GM19372 (cell line): ENCODE measurements around the gene STAG1.
"Not testable (repeated sequence)": the region's sequence is repeated elsewhere in the genome, so short reads cannot be mapped to it uniquely, and the experiment has no call there.

Source experiments
- ATAC-seq: cut with Tn5 transposase; IDR thresholded peaks from one replicate; pipeline ENCODE4 v1.9.1; 2021; ENCODE audit warnings: mild to moderate bottlenecking, low read depth, moderate library complexity; ENCODE audit not compliant: unreplicated experiment

STAG1 gene

DNA sequence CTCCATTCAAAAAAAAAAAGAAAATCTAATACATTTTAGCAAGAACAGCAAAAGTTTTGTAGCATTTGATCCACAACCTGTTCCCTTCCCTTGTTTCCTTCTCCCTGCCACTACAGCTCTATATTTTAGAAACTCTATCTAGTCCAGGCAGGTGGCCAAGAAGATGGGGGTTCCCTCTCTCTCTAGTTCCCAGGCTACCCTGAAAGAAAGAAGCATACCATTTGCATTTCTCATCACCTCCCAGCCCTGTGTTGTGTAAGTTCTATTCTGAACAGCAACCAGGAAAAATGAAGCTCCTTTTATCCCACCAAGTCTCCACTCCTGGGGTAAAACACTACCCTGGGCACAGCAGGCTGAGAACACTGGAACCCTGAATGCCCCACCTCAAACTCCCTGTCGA lies 402.0 kb downstream of the STAG1 start:
- ATAC-seq, result no peak

DNA sequence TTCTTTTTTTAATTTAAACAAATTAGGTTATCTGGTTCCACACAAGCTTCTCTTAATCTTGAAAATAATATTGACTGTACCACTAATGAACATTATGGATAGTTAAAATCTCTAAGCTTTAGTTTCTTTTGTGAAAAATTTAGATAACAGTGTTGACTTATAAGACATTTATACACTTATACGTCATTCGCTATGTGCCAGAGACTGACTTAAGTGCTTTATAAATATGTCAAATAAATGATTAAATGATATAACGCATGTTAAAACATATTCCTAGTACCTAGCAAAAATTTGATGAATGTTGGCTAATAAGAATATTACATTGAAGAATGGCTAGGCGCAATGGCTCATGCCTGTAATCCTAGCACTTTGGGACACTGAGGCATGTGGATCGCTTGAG lies 405.7 kb downstream of the STAG1 start:
- no peak for ATAC-seq

DNA sequence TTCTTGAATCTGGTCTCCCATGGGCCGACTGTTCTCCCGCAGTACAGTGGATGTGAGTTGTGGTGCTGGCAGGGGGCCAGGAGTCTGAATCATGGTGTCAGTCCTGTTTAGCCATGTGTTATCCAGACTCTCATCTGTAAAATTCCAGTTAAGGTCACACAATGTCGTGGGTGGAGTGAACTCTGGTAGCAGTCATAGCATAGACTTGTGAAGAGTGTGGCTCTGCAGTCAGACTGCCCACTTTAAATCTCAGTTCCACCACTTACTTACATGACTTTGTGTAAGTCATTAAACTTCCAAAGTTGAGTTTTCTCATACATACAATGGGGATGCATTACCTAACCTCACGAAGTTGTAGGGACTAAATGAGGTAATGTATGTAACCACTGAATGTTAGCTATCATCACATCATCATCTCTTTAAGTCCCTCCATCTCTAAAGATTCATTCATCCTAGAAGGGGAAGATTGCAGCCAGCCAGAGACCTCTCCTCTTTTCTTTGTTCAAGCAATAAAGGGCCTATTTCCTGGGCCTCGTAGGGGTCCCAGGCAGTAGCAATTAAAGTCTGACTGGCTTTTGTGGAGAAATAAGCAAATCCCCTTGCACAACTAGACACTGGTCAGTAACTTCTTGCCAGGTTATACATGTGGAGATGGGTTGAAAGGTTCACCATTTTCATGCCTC lies 408.2 kb downstream of the STAG1 start:
- ATAC-seq, result no peak

DNA sequence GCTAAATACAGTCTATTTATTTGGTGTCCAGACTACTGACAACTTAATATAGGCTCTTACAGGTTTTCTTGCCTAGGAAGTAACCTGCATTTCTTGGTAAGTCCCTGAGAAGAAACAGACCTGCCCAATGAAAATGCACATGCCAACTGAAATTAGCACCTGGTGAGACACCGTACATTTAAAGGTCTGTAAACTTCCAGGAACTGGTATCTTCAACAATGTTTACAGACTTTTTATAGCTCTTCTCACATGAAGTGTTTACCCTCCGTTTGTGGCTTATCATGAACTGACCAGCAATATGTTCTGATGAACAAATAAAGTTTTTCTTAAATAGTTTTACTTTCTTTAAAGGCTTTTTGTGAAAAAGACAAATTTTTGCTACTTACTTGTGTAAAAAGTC lies 408.7 kb downstream of the STAG1 start:
- ATAC-seq, result no peak

DNA sequence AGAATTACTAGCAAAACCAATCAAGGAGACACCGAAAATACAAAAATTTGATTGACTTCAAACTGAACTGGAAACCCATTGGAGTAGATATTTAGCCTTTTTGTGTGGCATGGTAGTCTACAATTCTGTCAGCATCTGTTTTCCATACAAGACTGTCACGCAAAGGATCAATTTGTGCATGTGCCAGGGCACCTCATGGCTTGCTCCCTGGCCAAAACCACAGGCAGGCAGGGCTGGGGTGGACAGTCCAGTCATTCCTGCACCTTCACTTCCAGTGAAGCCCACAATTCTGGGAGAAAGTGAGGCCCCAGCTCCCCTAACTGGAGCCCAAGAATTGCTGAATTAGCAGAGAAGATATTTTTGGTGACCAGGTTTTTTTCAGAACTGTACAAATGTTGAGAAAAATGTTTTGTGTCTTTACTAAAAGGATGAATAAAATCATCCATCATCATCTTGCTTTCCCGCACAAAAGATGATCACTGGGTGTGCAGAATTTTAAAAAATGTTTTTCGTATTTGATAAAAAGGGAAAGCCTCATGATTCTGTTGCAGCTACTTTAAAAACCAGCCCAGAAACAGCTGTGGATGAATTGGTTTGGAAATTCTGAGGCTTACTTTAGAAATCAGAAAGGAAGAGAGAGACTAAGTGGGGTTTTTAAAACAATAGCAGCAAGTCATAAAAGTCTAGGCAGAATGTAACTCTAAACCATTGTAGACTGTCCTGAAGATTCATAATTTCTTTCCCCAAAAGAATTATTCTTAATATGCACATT lies 415.7 kb downstream of the STAG1 start:
- no peak for ATAC-seq

DNA sequence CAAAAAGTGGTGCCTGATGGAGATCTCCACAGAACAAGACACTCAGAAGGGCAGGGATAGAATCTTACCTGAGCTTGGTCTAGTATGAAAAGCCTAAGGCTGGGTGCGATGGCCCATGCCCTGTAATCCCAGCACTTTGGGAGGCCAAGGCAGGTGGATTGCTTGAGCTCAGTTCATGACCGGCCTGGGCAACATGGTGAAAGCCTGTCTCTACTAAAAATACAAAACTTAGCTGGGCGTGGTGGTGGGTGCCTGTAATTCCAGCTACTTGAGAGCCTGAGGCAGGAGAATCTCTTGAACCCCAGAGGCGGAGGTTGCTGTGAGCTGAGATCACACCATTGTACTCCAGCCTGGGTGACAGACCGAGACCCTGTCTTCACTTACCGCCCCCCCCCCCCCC lies 417.5 kb downstream of the STAG1 start:
- not testable (repeated sequence) for ATAC-seq

DNA sequence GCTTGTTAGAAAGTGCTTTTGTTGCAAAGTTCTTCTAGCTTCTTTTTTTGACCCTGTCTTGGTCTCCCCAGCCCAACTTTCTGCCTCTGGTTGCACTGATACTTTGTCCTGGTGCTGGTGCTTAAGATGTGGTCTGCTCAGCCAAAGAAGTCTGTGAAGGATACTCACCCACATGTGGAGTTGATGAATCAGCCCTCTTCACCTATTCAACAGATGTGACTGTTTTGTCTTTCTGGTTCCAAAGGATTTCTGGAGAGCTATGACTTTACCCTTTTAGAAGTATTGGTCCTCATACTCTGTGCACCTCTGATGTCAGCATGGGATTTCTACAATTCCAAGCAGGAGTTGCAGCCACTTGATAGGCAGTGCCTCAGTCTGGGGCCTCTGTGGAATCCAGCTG lies 418.0 kb downstream of the STAG1 start:
- no peak for ATAC-seq

DNA sequence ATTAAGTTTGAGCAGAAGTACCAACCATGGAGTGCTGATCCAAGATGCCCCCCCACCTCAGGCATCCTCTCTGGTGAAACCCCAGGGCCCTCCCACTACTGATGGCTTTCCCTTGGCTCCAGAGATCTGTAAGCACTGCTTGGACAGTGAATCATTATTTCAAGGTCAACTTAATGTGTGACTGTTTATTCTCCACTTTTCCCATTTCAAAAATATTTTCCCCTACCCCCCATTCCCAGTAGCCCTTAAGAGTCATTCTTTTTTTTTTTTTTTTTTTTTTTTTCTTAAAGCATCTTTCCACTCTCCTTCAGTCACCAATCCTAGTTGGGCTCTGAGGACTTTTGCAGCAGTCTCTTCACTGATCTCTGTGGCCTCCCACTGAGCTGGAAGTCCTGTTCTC lies 419.4 kb downstream of the STAG1 start:
- no peak for ATAC-seq

DNA sequence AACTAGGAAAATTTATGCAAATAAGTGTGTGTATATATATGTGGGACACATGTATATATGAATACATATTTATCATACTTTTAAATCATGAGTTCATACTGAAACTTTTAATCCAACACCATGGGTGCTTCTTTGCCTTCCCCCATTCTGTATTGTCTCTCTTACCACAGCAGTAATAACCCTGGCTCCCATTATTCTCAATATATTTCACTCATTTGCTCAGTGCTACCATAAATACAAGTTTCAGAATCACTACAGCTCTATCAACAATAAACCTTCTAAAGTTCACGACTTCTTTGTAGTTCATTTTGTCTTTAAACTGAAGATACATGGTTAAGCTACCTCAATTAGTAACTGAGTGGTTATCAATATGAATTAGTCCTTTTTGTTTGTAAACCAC lies 419.9 kb downstream of the STAG1 start:
- ATAC-seq, result no peak

DNA sequence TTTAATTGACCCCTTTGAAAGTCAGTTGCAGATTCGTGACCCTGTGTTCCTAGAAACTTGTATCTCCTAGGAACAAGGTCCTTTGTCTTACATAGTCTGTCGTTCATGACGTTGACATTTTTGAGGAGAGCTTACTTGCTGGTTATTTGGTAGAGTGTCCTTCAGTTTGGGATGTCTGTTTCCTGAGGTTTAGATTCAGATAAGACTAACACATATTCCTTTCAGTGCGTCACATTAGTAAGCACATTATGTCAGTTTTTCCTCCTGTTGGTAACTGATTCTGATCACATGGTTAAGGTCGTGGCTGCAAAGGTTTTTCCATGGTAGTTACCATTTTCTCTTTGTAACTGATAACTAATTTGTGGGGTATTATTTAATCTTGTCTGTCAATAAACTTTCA lies 421.3 kb downstream of the STAG1 start:
- ATAC-seq, result no peak

DNA sequence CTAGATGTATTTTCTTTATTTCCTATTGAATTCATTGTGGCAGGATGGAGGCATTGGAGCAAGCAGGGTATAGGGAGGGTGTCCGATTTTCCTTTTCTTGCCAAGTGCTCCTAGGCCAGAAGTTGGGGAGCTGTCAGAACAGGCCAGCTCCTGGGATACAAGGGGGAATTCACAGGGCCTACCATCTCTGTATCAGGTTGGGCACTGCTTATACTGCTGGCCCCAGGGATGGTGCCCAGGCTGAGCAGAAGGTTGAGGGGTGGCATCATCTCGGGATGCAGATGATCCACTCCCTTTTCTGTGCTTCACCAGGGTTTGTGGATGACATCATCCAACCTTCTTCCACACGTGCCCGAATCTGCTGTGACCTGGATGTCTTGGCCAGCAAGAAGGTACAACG lies 422.6 kb downstream of the STAG1 start:
- no peak for ATAC-seq

DNA sequence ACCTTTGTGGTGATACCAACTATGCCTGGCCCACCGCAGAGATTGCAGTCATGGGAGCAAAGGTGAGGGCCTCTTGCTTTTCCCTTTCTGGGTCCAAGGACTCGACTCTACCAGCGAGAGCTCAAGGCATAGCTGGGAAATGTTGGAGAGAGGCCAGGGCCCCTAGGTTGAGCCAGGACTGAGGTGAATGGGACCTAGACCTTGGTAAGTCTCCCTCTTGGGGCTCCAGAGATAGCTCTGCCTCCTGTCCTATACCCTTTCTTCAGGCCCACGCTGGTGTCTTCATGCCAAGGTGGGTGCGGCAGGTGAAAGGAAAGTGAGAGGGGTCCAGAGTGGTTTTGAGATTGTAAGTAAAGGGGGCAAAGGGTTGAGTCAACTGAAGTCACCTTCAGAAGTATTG lies 424.5 kb downstream of the STAG1 start:
- no peak for ATAC-seq

DNA sequence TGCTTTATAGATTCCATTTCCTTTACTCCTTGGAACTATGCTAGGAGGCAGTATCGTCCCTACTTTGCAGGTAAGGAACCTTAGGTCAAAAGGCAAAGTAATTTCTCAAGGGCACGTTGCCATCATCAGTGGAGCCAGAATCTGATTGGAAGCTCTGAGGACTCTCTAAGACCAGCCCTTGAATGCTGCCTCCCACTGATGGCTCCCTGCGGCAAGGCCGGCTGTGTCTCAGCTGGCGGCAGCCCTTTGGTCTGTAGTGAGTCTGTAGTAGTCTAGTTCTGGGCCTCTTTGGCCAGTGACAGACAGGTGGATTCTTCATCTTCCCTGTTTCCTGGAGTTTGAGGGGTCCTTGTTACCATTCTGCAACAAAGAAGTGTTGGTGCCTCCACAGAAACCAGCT lies 425.9 kb downstream of the STAG1 start:
- no peak for ATAC-seq

DNA sequence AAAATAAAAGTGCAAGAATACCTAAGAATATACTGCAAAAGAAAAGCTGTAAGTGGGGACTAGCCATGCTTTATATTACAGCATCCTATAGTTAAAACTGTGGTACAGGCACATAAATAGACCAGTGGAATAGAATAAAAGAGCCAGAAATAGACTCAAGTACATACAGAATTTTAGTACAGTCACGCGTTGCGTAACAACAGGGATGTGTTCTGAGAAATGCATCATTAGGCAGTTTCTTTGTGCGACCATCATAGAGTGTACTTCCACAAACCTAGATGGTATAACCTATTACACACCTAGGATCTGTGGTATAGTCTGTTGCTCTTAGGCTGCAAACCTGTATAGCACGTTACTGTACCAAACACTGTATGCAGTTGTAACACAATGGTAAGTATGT lies 440.2 kb downstream of the STAG1 start:
- ATAC-seq, result no peak

DNA sequence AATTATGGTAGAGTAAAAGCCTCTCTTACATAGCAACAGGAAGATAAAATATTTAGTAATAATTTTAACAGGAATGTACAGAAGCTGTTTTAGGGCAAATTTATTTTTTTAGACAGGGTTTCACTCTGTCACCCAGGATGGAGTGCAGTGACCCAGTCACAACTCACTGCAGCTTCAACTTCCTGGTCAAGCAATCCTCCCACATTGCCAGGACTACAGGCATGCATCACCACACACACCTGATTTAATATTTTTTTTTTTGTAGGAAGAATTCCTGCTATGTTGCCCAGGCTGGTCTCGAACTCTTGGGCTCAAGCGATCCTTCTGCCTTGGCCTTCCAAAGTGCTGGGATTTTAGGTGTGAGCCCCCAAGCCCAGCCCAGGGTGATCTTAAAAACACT lies 440.9 kb downstream of the STAG1 start:
- ATAC-seq, result no peak

DNA sequence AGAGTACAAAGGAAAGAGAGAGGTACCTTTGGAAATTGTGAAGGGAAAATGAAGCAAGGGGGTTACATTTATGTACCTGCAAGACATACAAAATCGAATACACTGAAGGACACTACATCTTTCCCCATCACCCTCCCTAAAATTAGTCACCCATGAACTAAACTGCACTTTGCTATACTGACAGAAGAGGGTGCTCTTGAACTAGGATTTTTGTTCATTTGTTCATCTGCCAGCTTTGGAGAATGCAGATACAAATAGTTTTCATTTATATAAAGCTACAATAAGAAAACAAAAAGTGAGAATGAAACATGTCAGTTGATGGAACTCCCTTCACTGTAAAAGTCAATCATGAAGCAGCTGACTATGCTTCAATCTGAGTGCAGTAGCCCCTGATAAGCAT lies 446.3 kb downstream of the STAG1 start:
- no peak for ATAC-seq

DNA sequence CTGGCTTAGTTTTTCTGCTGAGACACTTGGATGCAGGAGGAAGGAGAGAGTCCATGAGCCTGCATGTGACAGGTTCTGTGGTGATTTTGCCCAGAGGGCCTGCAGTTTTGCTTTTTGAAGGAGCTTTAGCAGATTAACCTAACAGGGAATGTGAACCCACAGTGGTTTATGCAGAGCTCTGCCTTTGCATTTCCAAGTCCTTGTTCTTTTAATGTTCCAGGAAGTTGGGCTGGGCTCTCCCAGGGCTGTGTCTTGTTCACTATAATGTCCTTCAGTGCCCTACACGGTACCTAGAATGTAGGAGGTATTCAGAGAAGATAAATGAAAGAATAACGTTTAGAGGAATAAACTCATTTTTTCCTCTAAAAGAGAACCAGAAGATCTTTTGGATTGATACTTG lies 451.7 kb downstream of the STAG1 start:
- no peak for ATAC-seq

DNA sequence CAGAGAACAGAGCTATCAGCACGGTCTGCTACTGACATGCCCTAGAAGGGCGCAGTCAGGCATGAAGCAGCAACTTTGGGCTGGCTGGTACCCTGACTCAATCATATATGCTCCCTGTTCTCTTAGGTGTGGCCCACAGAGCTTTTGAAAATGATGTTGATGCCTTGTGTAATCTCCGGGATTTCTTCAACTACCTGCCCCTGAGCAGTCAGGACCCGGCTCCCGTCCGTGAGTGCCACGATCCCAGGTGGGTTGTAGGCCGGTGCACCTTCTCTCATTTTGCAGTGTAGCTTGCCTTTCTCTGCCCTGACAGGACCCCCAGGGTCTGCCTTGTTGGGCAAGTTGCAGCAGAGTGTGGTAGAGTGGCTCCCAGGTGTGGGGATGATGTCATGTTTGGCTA lies 454.4 kb downstream of the STAG1 start:
- no peak for ATAC-seq

DNA sequence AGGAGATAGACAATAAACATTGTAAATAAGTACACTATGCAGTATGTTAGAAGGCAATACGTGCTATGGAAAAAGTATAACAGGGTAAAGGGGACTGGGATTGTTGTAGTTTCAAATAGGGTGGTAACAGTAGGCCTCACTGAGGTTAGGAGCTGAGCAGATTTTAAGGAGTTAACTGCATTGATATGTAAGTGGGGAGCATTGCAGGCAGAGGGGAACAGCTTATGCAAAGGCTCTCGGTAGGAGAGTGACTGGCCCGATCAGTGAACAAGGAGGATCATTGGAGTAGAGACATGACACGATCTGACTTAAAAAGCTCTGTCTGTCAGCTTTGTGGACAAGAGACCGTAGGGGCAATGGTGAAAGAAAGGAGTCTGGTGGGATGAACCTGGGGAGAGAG lies 455.2 kb downstream of the STAG1 start:
- no peak for ATAC-seq

DNA sequence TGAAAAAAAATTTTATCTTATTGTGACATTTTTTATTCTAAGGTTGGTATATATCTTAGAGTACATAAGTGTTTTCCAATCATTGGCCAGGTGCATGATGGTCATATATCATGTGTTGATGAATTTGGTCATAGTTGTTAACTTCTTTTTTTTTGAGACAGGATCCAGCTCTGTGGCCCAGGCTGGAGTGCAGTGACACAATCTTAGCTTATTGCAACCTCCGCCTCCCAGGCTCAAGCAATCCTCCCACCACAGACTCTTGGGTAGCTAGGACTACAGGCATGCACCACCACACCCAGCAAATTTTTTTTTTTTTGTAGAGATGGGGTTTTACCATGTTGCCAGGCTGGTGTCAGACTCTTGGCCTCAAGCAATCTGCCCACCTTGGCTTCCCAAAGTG lies 458.0 kb downstream of the STAG1 start:
- no peak for ATAC-seq

DNA sequence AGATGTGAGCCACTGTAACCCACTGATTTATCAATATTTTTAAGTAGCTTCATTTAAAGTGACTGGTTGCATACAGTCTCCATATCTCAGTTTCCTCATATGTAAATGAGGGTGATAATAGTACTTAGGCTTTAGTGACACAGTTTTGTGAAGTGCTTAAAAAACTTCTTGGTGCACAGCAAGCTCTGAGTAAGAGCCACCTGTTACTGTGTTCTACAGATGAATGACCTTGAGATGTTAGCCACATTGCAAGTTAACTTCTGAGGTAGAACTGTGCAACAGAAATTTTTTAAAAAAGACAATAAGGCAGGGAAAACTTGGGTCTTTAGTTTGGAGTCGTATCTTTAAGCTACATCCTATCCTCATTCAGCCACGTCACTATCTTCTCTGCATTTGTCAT lies 458.9 kb downstream of the STAG1 start:
- ATAC-seq, result no peak

DNA sequence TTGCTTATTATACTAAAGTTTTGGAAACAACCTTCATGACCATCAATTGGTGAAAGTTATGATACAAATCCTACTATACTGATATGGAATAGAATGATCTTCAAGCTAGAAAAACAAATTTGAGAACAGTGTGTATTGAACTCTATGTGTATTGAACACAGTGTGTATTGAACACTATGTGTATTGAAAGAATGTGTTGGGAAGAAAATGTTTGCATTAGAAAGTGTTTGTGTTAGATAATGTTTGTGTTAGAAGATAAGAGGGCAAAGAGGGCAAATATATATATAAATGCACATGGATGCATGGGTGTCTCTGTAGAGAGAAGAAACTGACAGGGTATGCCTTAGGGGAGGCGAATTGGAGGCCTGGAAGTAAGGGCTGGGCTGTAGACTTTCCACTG lies 459.7 kb downstream of the STAG1 start:
- no peak for ATAC-seq
